Measurements from ENCODE around the gene SLC47A1. TPM values are rescaled to one million over a fixed set of nuclear protein-coding genes. Genes with fewer than 3 reads are reported as not detected.

Gene SLC47A1
- polyA plus RNA-seq, 1 donor (not counting 4 experiments of a cell fraction or from before 2014, with no cell fraction given), result 0.07 TPM

- TF ChIP-seq EZH2 (IDR thresholded peaks at IDR 0.05; ENCODE audit: low read length) (no peak), CTCF (optimal IDR thresholded peaks at IDR 0.05 in 1 of 3, IDR thresholded peaks at IDR 0.05 in 1 of 3, conservative IDR thresholded peaks at IDR 0.05 in 1 of 3; ENCODE audit: extremely low read depth in 1 of 3, insufficient read depth in 2 of 3, low read length in 3 of 3) (no peak)
- H3K36me3 ChIP-seq (ENCODE audit: control insufficient read depth in 2 of 2, extremely low read depth in 1 of 2, insufficient read depth in 2 of 2, low read length in 2 of 2), result no peaks in the 10 kb centered on the region
- H3K27me3 ChIP-seq (ENCODE audit: control insufficient read depth, extremely low read depth, insufficient read depth, low read length), result no peaks in the 10 kb centered on the region
- dilution Hi-C loops (cut with MboI; ENCODE audit: extremely low pct_ligation_motif_present, low sequenced_read_pairs), result no loop called here
- H3K9me3 ChIP-seq (ENCODE audit: control insufficient read depth, low read depth, low read length), result no peaks in the 10 kb centered on the region
- H3K27ac ChIP-seq (ENCODE audit: control insufficient read depth, insufficient read depth, low read length), result no peak overlapping the region
- no peak overlapping the region for H2AFZ ChIP-seq (ENCODE audit: control insufficient read depth, low read length)
- H3K4me3 ChIP-seq (ENCODE audit: control insufficient read depth in 2 of 3, extremely low read depth in 1 of 3, insufficient read depth in 2 of 3, low read depth in 1 of 3, low read length in 3 of 3), result no peak overlapping the region
- H3K79me2 ChIP-seq (ENCODE audit: control insufficient read depth, insufficient read depth, low read length), result no peaks in the 10 kb centered on the region
- H3K9me1 ChIP-seq (ENCODE audit: control insufficient read depth, extremely low read depth, insufficient read depth, low read length), result no peaks in the 10 kb centered on the region
- H3K4me1 ChIP-seq (ENCODE audit: control insufficient read depth, extremely low read depth, insufficient read depth, low read length), result no peaks in the 10 kb centered on the region
- H3K4me2 ChIP-seq (ENCODE audit: control insufficient read depth, extremely low read depth, insufficient read depth, low read depth, low read length), result no peak overlapping the region
- no peak overlapping the region for H3K9ac ChIP-seq (ENCODE audit: control insufficient read depth, extremely low read depth, insufficient read depth, low read length)
- no peak for DNase-seq (ENCODE audit: low read depth, low spot score)
- no peaks in the 10 kb centered on the region for H4K20me1 ChIP-seq (ENCODE audit: control insufficient read depth, extremely low read depth, insufficient read depth, low read length)
- FAIRE-seq, result no peak
These were observed 32.3 kb downstream of the SLC47A1 start for GRCh38 chr17:19565817-19566575.

GRCh38 chr17:19567216-19568015 is 33.8 kb downstream of the SLC47A1 start:
- no peaks in the 10 kb centered on the region for H3K4me1 ChIP-seq (ENCODE audit: control insufficient read depth, extremely low read depth, insufficient read depth, low read length)
- H3K4me3 ChIP-seq (ENCODE audit: control insufficient read depth in 2 of 3, extremely low read depth in 1 of 3, insufficient read depth in 2 of 3, low read depth in 1 of 3, low read length in 3 of 3), result no peak overlapping the region
- H3K9me1 ChIP-seq (ENCODE audit: control insufficient read depth, extremely low read depth, insufficient read depth, low read length), result no peaks in the 10 kb centered on the region
- no peaks in the 10 kb centered on the region for H3K79me2 ChIP-seq (ENCODE audit: control insufficient read depth, insufficient read depth, low read length)
- DNase-seq (ENCODE audit: low read depth, low spot score) (no peak), FAIRE-seq (no peak)
- dilution Hi-C loops (cut with MboI; ENCODE audit: extremely low pct_ligation_motif_present, low sequenced_read_pairs), result no loop called here
- H4K20me1 ChIP-seq (ENCODE audit: control insufficient read depth, extremely low read depth, insufficient read depth, low read length), result no peaks in the 10 kb centered on the region
- H3K27ac ChIP-seq (ENCODE audit: control insufficient read depth, insufficient read depth, low read length), result no peak overlapping the region
- no peaks in the 10 kb centered on the region for H3K36me3 ChIP-seq (ENCODE audit: control insufficient read depth in 2 of 2, extremely low read depth in 1 of 2, insufficient read depth in 2 of 2, low read length in 2 of 2)
- TF ChIP-seq CTCF (optimal IDR thresholded peaks at IDR 0.05 in 1 of 3, IDR thresholded peaks at IDR 0.05 in 1 of 3, conservative IDR thresholded peaks at IDR 0.05 in 1 of 3; ENCODE audit: extremely low read depth in 1 of 3, insufficient read depth in 2 of 3, low read length in 3 of 3) (peak in 1 of 3 experiments; percentile 16), EZH2 (IDR thresholded peaks at IDR 0.05; ENCODE audit: low read length) (no peak)
- no peaks in the 10 kb centered on the region for H3K9me3 ChIP-seq (ENCODE audit: control insufficient read depth, low read depth, low read length)
- H3K27me3 ChIP-seq (ENCODE audit: control insufficient read depth, extremely low read depth, insufficient read depth, low read length), result peaks cover 7% of the 10 kb centered on the region
- H3K9ac ChIP-seq (ENCODE audit: control insufficient read depth, extremely low read depth, insufficient read depth, low read length), result no peak overlapping the region
- H3K4me2 ChIP-seq (ENCODE audit: control insufficient read depth, extremely low read depth, insufficient read depth, low read depth, low read length), result no peak overlapping the region
- H2AFZ ChIP-seq (ENCODE audit: control insufficient read depth, low read length), result no peak overlapping the region
